Progenitor cell of endocrine pancreas (in vitro differentiated cells): ENCODE measurements around the gene TNRC6C. TPM values are rescaled to one million over a fixed set of nuclear protein-coding genes. Genes with fewer than 3 reads are reported as not detected.

Source experiments
- DNase-seq: peaks from one replicate; pipeline ENCODE4 v3.0.0; 2021; ENCODE audit warnings: low spot score; ENCODE audit not compliant: unreplicated experiment
- H3K27ac Mint-ChIP-seq: 2 replicates; pipeline ENCODE4 v1.8.0; 2021; ENCODE audit warnings: mild to moderate bottlenecking, moderate library complexity, mixed read lengths
- H3K27me3 Mint-ChIP-seq: 2 replicates; pipeline ENCODE4 v1.8.0; 2021; ENCODE audit warnings: mixed read lengths
- H3K36me3 Mint-ChIP-seq: 2 replicates; pipeline ENCODE4 v1.8.0; 2022; ENCODE audit warnings: mixed read lengths; ENCODE audit not compliant: insufficient read depth
- H3K4me1 Mint-ChIP-seq: 2 replicates; pipeline ENCODE4 v1.8.0; 2021; ENCODE audit warnings: low read depth, mixed read lengths
- H3K4me3 Mint-ChIP-seq: 2 replicates; pipeline ENCODE4 v1.8.0; 2021; ENCODE audit warnings: low read depth, mild to moderate bottlenecking, moderate library complexity, mixed read lengths
- H3K9me3 Mint-ChIP-seq: 2 replicates; pipeline ENCODE4 v1.8.0; 2021; ENCODE audit warnings: low read depth, mixed read lengths
- CTCF ChIP-seq: fragments of 200-600 bp; sonication (generic); IDR thresholded peaks from one replicate; pipeline ENCODE4 v1.5.0; 2021; ENCODE audit warnings: antibody characterized with exemption, mild to moderate bottlenecking; ENCODE audit not compliant: unreplicated experiment
- total RNA-seq: library from RNA; stranded (reverse); gene quantifications from 2 replicates; pipeline ENCODE4 v1.2.1, GENCODE V29; 2021

TNRC6C gene
- total RNA-seq, 1 donor from 2014 or later: 38.3 TPM

- Mint-ChIP-seq H3K27ac (peak overlapping the region; percentile 76), H3K27me3 (peaks cover 49% of the 10 kb centered on the region), H3K9me3 (no peaks in the 10 kb centered on the region), H3K4me1 (peaks cover 13% of the 10 kb centered on the region), H3K4me3 (peak overlapping the region; percentile 87), H3K36me3 (peaks cover 1% of the 10 kb centered on the region)
- DNase-seq: no peak
- TF ChIP-seq CTCF: no peak
These were observed 1.2 kb upstream of the TNRC6C start for GRCh38 chr17:77957235-77957856.

- H3K9me3 Mint-ChIP-seq: no peaks in the 10 kb centered on the region
- H3K36me3 Mint-ChIP-seq: peaks cover 1% of the 10 kb centered on the region
- peaks cover 15% of the 10 kb centered on the region for H3K4me1 Mint-ChIP-seq
- H3K4me3 Mint-ChIP-seq: no peak overlapping the region
- H3K27ac Mint-ChIP-seq: no peak overlapping the region
- peak; percentile 21 for DNase-seq
- H3K27me3 Mint-ChIP-seq: peaks cover 38% of the 10 kb centered on the region
- no peak for TF ChIP-seq CTCF
These were observed 218 bp downstream of the TNRC6C start for GRCh38 chr17:77958716-77959125.

GRCh38 chr17:77959126-77959925 is 823 bp downstream of the TNRC6C start:
- peak overlapping the region; percentile 92 for H3K27ac Mint-ChIP-seq
- no peaks in the 10 kb centered on the region for H3K9me3 Mint-ChIP-seq
- H3K27me3 Mint-ChIP-seq: peaks cover 34% of the 10 kb centered on the region
- peaks cover 1% of the 10 kb centered on the region for H3K36me3 Mint-ChIP-seq
- H3K4me3 Mint-ChIP-seq: peak overlapping the region; percentile 84
- no peak for DNase-seq
- peaks cover 15% of the 10 kb centered on the region for H3K4me1 Mint-ChIP-seq
- no peak for TF ChIP-seq CTCF

- Mint-ChIP-seq H3K4me3 (peak overlapping the region; percentile 84), H3K27ac (peak overlapping the region; percentile 92), H3K27me3 (peaks cover 27% of the 10 kb centered on the region), H3K36me3 (peaks cover 1% of the 10 kb centered on the region), H3K4me1 (peaks cover 15% of the 10 kb centered on the region), H3K9me3 (no peaks in the 10 kb centered on the region)
- no peak for TF ChIP-seq CTCF
- no peak for DNase-seq
These were observed 1.5 kb downstream of the TNRC6C start for GRCh38 chr17:77959926-77960521.

GRCh38 chr17:77961741-77962140 is 3.2 kb downstream of the TNRC6C start:
- Mint-ChIP-seq H3K27ac (no peak overlapping the region), H3K36me3 (peaks cover 1% of the 10 kb centered on the region), H3K9me3 (no peaks in the 10 kb centered on the region), H3K4me1 (peaks cover 15% of the 10 kb centered on the region), H3K27me3 (peaks cover 10% of the 10 kb centered on the region), H3K4me3 (no peak overlapping the region)
- DNase-seq: no peak
- TF ChIP-seq CTCF: no peak
